ENCODE data around the gene ABCF3. TPM values are rescaled to one million over a fixed set of nuclear protein-coding genes. Genes with fewer than 3 reads are reported as not detected.

Gene ABCF3
- total RNA-seq (2022) = 62.7 and 73.9 TPM in 2 replicates
- percentile 80 among the genes with signal in this experiment for Bru-seq, nascent RNA
- BruChase-seq, experiment 1, labeled RNA remaining after a 6-hour chase = percentile 94 among the genes with signal in this experiment
- percentile 91 among the genes with signal in this experiment for BruChase-seq, experiment 2, labeled RNA remaining after a 2-hour chase
- long read RNA-seq, transcript ABCF3-203 (21 exons, 2,624 nt) = major isoform, 123 of 157 reads
- long read RNA-seq, partial matches to known transcripts = 5 of 157 reads
- long read RNA-seq, other reads (novel, unspliced or antisense) = 29 of 157 reads

- Mint-ChIP-seq H3K27ac (ENCODE audit: low read depth, unreplicated experiment) (peak within 1 kb of the TSS; percentile 93), H3K36me3 (ENCODE audit: insufficient read depth, unreplicated experiment) (peaks cover 77% of the 10 kb centered on the region), H3K9me3 (ENCODE audit: unreplicated experiment) (no peaks in the 10 kb centered on the region), H3K4me1 (ENCODE audit: insufficient read depth, unreplicated experiment) (peaks cover 19% of the 10 kb centered on the region), H3K27me3 (ENCODE audit: insufficient read depth, unreplicated experiment) (no peaks in the 10 kb centered on the region), H3K4me3 (ENCODE audit: unreplicated experiment) (peak within 1 kb of the TSS; percentile 95)
- ChIA-PET CTCF (interaction anchor here (0.9 to 1.2 kb wide), 2 partner anchors 56 to 63 kb away, joined by 4 to 5 read pairs; partner anchors contain the start of gene EEF1AKMT4), POLR2A (interaction anchor here (0.8 to 2.3 kb wide), 17 partner anchors 9 to 301 kb away, joined by 3 to 26 read pairs (median 6); partner anchors contain the start of genes ALG3, AP2M1, DVL3 and EEF1AKMT4)
- DNase-seq (ENCODE audit: unreplicated experiment) = no peak
- intact Hi-C loops (cut with micrococcal nuclease) = loop anchor here (1.0 to 5.0 kb wide), 3 partner anchors 49 to 291 kb away; partner anchors contain the start of genes EEF1AKMT4 and EIF2B5
- TF ChIP-seq CTCF (IDR thresholded peaks at IDR 0.05; ENCODE audit: unreplicated experiment) = no peak
- BruUV-seq (replicated peaks) = TSS peak; percentile 20
These were observed at the start of gene ABCF3 for GRCh38 chr3:184186184-184186901. ABCF3 (plus strand) TSS chr3:184186199; CDS start chr3:184186208, 9 bp downstream.

GRCh38 chr3:184140436-184140835, 45.6 kb upstream of the ABCF3 start:
- no peaks in the 10 kb centered on the region for H3K9me3 Mint-ChIP-seq (ENCODE audit: unreplicated experiment)
- no peak overlapping the region for H3K27ac Mint-ChIP-seq (ENCODE audit: low read depth, unreplicated experiment)
- no peak overlapping the region for H3K4me3 Mint-ChIP-seq (ENCODE audit: unreplicated experiment)
- no peak for DNase-seq (ENCODE audit: unreplicated experiment)
- ChIA-PET CTCF (no interaction called here), POLR2A (no interaction called here)
- no peaks in the 10 kb centered on the region for H3K27me3 Mint-ChIP-seq (ENCODE audit: insufficient read depth, unreplicated experiment)
- intact Hi-C loops (cut with micrococcal nuclease) = no loop called here
- peaks cover 13% of the 10 kb centered on the region for H3K4me1 Mint-ChIP-seq (ENCODE audit: insufficient read depth, unreplicated experiment)
- no peak for TF ChIP-seq CTCF (IDR thresholded peaks at IDR 0.05; ENCODE audit: unreplicated experiment)
- H3K36me3 Mint-ChIP-seq (ENCODE audit: insufficient read depth, unreplicated experiment) = peaks cover 49% of the 10 kb centered on the region
- no TSS peak for BruUV-seq (replicated peaks)

GRCh38 chr3:184142199-184142598, 43.8 kb upstream of the ABCF3 start:
- no peak for DNase-seq (ENCODE audit: unreplicated experiment)
- peaks cover 49% of the 10 kb centered on the region for H3K36me3 Mint-ChIP-seq (ENCODE audit: insufficient read depth, unreplicated experiment)
- no peak overlapping the region for H3K27ac Mint-ChIP-seq (ENCODE audit: low read depth, unreplicated experiment)
- no peaks in the 10 kb centered on the region for H3K27me3 Mint-ChIP-seq (ENCODE audit: insufficient read depth, unreplicated experiment)
- no peak overlapping the region for H3K4me3 Mint-ChIP-seq (ENCODE audit: unreplicated experiment)
- POLR2A ChIA-PET = no interaction called here
- CTCF ChIA-PET = interaction anchor here (0.8 kb wide), 1 partner anchor 112 kb away, joined by 3 read pairs; no protein-coding TSS in a partner anchor
- peaks cover 5% of the 10 kb centered on the region for H3K4me1 Mint-ChIP-seq (ENCODE audit: insufficient read depth, unreplicated experiment)
- intact Hi-C loops (cut with micrococcal nuclease) = no loop called here
- H3K9me3 Mint-ChIP-seq (ENCODE audit: unreplicated experiment) = no peaks in the 10 kb centered on the region
- no peak for TF ChIP-seq CTCF (IDR thresholded peaks at IDR 0.05; ENCODE audit: unreplicated experiment)
- BruUV-seq (replicated peaks) = no TSS peak

GRCh38 chr3:184143327-184143726, 42.7 kb upstream of the ABCF3 start:
- Mint-ChIP-seq H3K36me3 (ENCODE audit: insufficient read depth, unreplicated experiment) (peaks cover 49% of the 10 kb centered on the region), H3K4me3 (ENCODE audit: unreplicated experiment) (no peak overlapping the region), H3K27ac (ENCODE audit: low read depth, unreplicated experiment) (no peak overlapping the region), H3K9me3 (ENCODE audit: unreplicated experiment) (no peaks in the 10 kb centered on the region), H3K27me3 (ENCODE audit: insufficient read depth, unreplicated experiment) (no peaks in the 10 kb centered on the region), H3K4me1 (ENCODE audit: insufficient read depth, unreplicated experiment) (peaks cover 5% of the 10 kb centered on the region)
- BruUV-seq (replicated peaks) = no TSS peak
- no peak for TF ChIP-seq CTCF (IDR thresholded peaks at IDR 0.05; ENCODE audit: unreplicated experiment)
- ChIA-PET CTCF (interaction anchor here (0.6 to 1.7 kb wide), 2 partner anchors 36 to 259 kb away, joined by 3 to 4 read pairs; partner anchors contain the start of gene PARL), POLR2A (interaction anchor here (0.5 to 4.4 kb wide), 2 partner anchors 8 to 298 kb away, joined by 3 to 39 read pairs; partner anchors contain the start of gene EIF2B5)
- intact Hi-C loops (cut with micrococcal nuclease) = no loop called here
- DNase-seq (ENCODE audit: unreplicated experiment) = no peak

Measured in MCF 10A (cell line).